Common myeloid progenitor, CD34-positive (primary cell): Measurements from ENCODE around the gene RBPMS2.

ENCODE experiments used
- CTCF ChIA-PET: fragments of 350-600 bp; sonication (Branson Sonifier 250); formaldehyde crosslinking; loops from one replicate; lab custom pipeline; 2021; ENCODE audit warnings: antibody characterized with exemption; lab: Charles Lee
- POLR2A ChIA-PET: fragments of 350-600 bp; sonication (Branson Sonifier 250); formaldehyde crosslinking; loops from one replicate; lab custom pipeline; 2021; ENCODE audit warnings: antibody characterized with exemption; lab: Charles Lee
- DNase-seq, 3 donors: peaks; one replicate each; pipeline versions ENCODE4 v3.0.0 to v3.0.0-alpha.2; 2013
- H3K27ac ChIP-seq, 2 experiments: 1 replicate in 1 of 2; 2 replicates in 1 of 2; pipeline ENCODE4 v1.7.0; 2013; ENCODE audit warnings: inconsistent platforms in 2 of 2, low read length in 2 of 2, mild to moderate bottlenecking in 2 of 2, low read depth in 1 of 2, moderate library complexity in 1 of 2; ENCODE audit not compliant: severe bottlenecking in 2 of 2, insufficient read depth in 1 of 2, poor library complexity in 1 of 2
- H3K27me3 ChIP-seq, 5 experiments: replicated peaks in 2 of 5; 1 replicate in 3 of 5; 2 replicates in 2 of 5; pipeline versions ENCODE4 v1.6.1 to v1.7.0; 2013; ENCODE audit warnings: low read length in 4 of 5, mild to moderate bottlenecking in 2 of 5, moderate library complexity in 2 of 5, inconsistent platforms in 1 of 5; ENCODE audit not compliant: insufficient read depth in 5 of 5, control insufficient read depth in 4 of 5
- H3K36me3 ChIP-seq, 4 experiments: 1 replicate in 2 of 4; 2 replicates in 2 of 4; pipeline versions ENCODE4 v1.6.1 to v1.7.0; 2013; ENCODE audit warnings: low read length in 3 of 4, control low read depth in 1 of 4, mild to moderate bottlenecking in 1 of 4; ENCODE audit not compliant: control insufficient read depth in 4 of 4, insufficient read depth in 4 of 4
- H3K4me1 ChIP-seq, 4 experiments: 1 replicate in 3 of 4; 2 replicates in 1 of 4; pipeline versions ENCODE4 v1.6.1 to v1.7.1; 2013; ENCODE audit warnings: low read length in 3 of 4, mild to moderate bottlenecking in 3 of 4, control low read depth in 1 of 4, inconsistent platforms in 1 of 4, moderate library complexity in 1 of 4; ENCODE audit not compliant: control insufficient read depth in 4 of 4, insufficient read depth in 4 of 4; ENCODE audit errors: control extremely low read depth in 1 of 4
- H3K4me3 ChIP-seq, 7 experiments: 1 replicate in 4 of 7; 2 replicates in 3 of 7; pipeline versions ENCODE4 v1.5.1 to v1.7.0; 2013; ENCODE audit warnings: mild to moderate bottlenecking in 7 of 7, low read length in 6 of 7, moderate library complexity in 6 of 7, inconsistent platforms in 2 of 7, low read depth in 2 of 7, control low read depth in 1 of 7; ENCODE audit not compliant: insufficient read depth in 4 of 7, control insufficient read depth in 1 of 7; ENCODE audit errors: extremely low read depth in 1 of 7
- H3K9me3 ChIP-seq, 5 experiments: 1 replicate in 4 of 5; 2 replicates in 1 of 5; pipeline versions ENCODE4 v1.6.1 to v1.7.1; 2013; ENCODE audit warnings: low read length in 4 of 5, mild to moderate bottlenecking in 2 of 5, inconsistent platforms in 1 of 5, low read depth in 1 of 5, moderate library complexity in 1 of 5; ENCODE audit not compliant: control insufficient read depth in 4 of 5, insufficient read depth in 2 of 5; ENCODE audit errors: control extremely low read depth in 1 of 5
- WGBS: methylation state at CpG from one replicate; pipeline ENCODE4 v1.1.5; 2013; ENCODE audit not compliant: insufficient coverage; 5-methylcytosine and 5-hydroxymethylcytosine counted together

The RBPMS2 gene

DNA sequence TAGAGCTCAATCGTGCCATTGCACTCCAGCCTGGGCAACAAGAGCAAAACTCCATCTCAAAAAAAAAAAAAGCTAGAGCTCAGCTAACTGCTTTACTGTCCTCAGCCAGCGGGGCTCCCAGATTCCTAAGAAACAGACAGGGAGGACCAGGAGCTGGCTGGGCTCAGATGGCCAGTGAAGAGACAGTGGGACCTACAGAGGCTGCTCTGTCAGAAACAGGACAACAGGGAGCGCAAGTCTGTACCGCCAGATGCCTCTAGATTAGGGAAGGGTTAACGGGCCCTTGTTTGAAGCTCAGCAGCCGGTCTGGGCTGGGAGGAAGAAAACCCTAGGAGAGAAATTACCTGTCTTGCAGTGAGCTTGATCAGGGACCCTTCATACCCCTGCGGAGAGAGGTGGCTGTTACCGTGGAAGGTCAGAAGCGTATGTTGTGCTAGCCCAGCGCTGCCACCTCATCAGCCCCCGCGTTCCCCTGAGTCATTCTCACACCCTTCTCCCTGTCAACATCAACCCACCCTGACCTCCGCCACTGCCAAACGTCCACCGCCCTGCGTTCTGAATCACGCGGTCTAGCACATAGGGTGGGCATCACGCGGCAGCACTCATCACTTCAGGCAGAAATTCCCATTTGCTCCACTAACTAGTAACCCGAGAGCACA lies 25.3 kb downstream of the RBPMS2 start:
- Histone ChIP-seq H3K36me3 (no peaks in the 10 kb centered on the region), H3K27me3 (peaks cover 0 to 4% (median 0%) of the 10 kb centered on the region in 5 experiments), H3K4me1 (peaks cover 3 to 16% (median 13%) of the 10 kb centered on the region in 4 experiments), H3K4me3 (no peak overlapping the region), H3K9me3 (no peaks in the 10 kb centered on the region), H3K27ac (no peak overlapping the region)
- ChIA-PET CTCF (interaction anchor here (0.6 to 1.6 kb wide), 5 partner anchors 14 to 59 kb away, joined by 3 to 4 read pairs (median 3); no protein-coding TSS in a partner anchor), POLR2A (no interaction called here)
- WGBS, result 83% methylated on average over 21 of the region's 21 CpGs
- no peak for DNase-seq

DNA sequence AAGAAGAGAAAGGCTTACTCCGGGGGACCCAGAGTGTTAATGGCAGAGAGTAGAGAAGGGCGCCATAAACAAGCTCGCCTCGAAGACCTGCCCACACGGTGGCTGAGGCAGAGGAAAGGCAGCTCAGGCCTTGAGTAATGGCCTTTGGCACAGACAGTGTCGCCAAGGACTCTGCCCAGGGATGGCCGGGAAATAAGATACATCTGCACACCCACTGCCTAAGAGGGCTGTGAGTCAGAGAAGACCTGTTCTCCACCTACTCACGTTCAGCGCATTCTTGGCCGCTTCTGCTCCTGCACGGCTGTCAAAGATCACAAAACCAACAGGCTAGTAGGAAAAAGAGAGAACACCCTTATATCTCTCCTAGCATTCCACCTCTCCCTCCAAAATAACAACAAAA lies 26.2 kb downstream of the RBPMS2 start:
- Histone ChIP-seq H3K4me3 (no peak overlapping the region), H3K27ac (no peak overlapping the region), H3K9me3 (no peaks in the 10 kb centered on the region), H3K36me3 (no peaks in the 10 kb centered on the region), H3K4me1 (peaks cover 3 to 16% (median 13%) of the 10 kb centered on the region in 4 experiments), H3K27me3 (peaks cover 0 to 4% (median 0%) of the 10 kb centered on the region in 5 experiments)
- CTCF ChIA-PET, result interaction anchor here (0.5 to 1.8 kb wide), 5 partner anchors 13 to 216 kb away, joined by 3 read pairs; no protein-coding TSS in a partner anchor
- POLR2A ChIA-PET, result interaction anchor here (1.0 kb wide), 1 partner anchor 34 kb away, joined by 3 read pairs; no protein-coding TSS in a partner anchor
- DNase-seq, result no peak
- WGBS, result 98% methylated on average over 9 of the region's 11 CpGs

DNA sequence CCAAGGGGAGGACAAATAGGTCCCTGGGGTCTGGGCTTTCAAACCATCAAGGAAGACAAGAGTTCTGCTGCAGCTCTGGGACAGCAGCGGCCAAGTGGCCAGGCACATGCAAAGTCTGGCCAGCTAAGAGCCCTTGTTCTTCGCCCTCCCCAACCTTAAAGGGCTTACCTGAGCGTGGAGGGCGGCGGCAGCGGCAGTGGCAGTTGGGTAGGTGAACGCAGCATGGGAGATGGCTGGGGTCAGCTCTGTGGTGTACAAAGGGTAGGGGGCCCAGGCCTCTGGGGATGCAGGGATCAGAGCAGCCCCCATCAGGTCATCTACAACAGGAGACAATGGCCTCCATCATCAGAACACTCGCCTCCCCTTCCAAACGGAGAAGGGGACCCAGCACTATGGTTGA lies 27.1 kb downstream of the RBPMS2 start:
- no peak for DNase-seq
- Histone ChIP-seq H3K9me3 (no peaks in the 10 kb centered on the region), H3K27ac (no peak overlapping the region), H3K36me3 (no peaks in the 10 kb centered on the region), H3K4me3 (no peak overlapping the region), H3K4me1 (peaks cover 3 to 16% (median 13%) of the 10 kb centered on the region in 4 experiments), H3K27me3 (peaks cover 0 to 4% (median 0%) of the 10 kb centered on the region in 5 experiments)
- ChIA-PET POLR2A (no interaction called here), CTCF (interaction anchor here (1.1 to 1.8 kb wide), 4 partner anchors 11 to 61 kb away, joined by 3 read pairs; no protein-coding TSS in a partner anchor)
- WGBS, result over 99% methylated on average over 9 of the region's 9 CpGs

DNA sequence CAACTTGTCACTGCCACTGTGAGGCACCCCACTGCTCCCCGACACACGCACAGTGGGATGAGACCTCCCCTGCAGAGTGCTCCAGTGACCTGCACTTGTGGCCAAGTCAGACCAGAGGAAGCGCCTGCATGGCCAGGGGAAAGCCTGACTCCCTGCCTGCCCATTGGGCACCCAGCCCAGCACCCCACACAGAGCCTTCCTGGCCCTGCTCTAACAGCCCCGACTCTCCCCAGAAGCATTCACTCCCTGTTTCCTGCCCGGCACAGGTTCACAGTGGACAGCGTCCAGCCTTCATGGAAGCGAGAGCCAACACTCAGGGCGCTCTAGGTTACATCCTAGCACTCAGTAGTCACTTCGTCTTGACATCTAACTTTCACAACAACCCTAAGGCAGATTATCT lies 27.8 kb downstream of the RBPMS2 start:
- WGBS, result 98% methylated on average over 7 of the region's 9 CpGs
- Histone ChIP-seq H3K36me3 (no peaks in the 10 kb centered on the region), H3K4me3 (no peak overlapping the region), H3K4me1 (peaks cover 3 to 16% (median 13%) of the 10 kb centered on the region in 4 experiments), H3K27me3 (peaks cover 0 to 4% (median 0%) of the 10 kb centered on the region in 5 experiments), H3K9me3 (no peaks in the 10 kb centered on the region), H3K27ac (no peak overlapping the region)
- no peak for DNase-seq
- ChIA-PET CTCF (interaction anchor here (1.5 to 1.8 kb wide), 3 partner anchors 19 to 66 kb away, joined by 3 read pairs; no protein-coding TSS in a partner anchor), POLR2A (no interaction called here)

DNA sequence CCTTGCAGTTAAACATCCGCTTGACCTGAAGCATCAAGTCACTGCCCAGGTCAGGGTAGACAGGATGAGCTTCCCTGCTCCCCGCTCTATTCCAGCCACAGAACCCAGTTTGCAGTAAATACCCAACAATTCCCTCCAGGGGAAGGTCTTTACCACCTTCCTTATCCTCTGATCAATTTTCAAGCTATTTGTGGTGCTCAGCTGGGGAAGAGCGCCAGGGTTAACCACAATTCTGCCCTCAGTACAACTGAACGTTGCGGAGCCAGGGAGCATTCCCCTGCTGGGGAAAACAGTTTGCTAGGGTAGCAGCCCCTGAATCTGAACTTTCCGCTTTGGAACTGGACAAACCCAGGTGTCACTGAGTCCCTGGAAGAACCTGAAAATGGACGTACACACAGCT lies 28.5 kb downstream of the RBPMS2 start:
- H3K36me3 ChIP-seq, result no peaks in the 10 kb centered on the region
- H3K4me3 ChIP-seq, result no peak overlapping the region
- no peak overlapping the region for H3K27ac ChIP-seq
- H3K27me3 ChIP-seq, result peaks cover 0 to 4% (median 0%) of the 10 kb centered on the region in 5 experiments
- peak; percentile 23 to 44 (median 39) for DNase-seq
- ChIA-PET POLR2A (no interaction called here), CTCF (interaction anchor here (0.6 to 1.5 kb wide), 5 partner anchors 13 to 345 kb away, joined by 3 to 4 read pairs (median 3); no protein-coding TSS in a partner anchor)
- H3K4me1 ChIP-seq, result peaks cover 3 to 16% (median 13%) of the 10 kb centered on the region in 4 experiments
- no peaks in the 10 kb centered on the region for H3K9me3 ChIP-seq
- 58% methylated on average over 7 of the region's 7 CpGs for WGBS

DNA sequence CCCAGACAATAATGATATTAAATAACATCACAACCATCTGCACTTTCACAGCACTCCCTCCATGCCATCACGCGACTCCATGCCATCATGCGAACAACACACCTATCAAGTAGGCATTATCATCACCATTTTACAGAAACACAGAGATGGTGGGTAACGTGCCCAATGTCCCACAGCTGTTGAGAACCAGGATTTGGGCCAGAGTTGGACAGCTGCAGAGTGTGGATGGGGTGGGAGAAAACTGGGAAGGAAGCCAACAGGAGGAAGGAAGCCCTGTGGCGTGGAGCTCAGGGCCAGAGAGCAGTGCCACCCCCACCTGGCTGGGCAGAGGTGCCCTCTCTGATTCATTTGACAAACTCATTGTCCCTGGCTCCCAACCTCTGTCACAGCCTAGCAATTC lies 29.0 kb downstream of the RBPMS2 start:
- 83% methylated on average over 5 of the region's 5 CpGs for WGBS
- POLR2A ChIA-PET, result no interaction called here
- Histone ChIP-seq H3K4me3 (no peak overlapping the region), H3K27ac (no peak overlapping the region), H3K36me3 (no peaks in the 10 kb centered on the region), H3K9me3 (no peaks in the 10 kb centered on the region), H3K27me3 (peaks cover 0 to 4% (median 0%) of the 10 kb centered on the region in 5 experiments), H3K4me1 (peaks cover 3 to 16% (median 13%) of the 10 kb centered on the region in 4 experiments)
- no peak for DNase-seq
- CTCF ChIA-PET, result interaction anchor here (0.7 to 1.5 kb wide), 4 partner anchors 13 to 64 kb away, joined by 3 to 4 read pairs (median 3); no protein-coding TSS in a partner anchor

DNA sequence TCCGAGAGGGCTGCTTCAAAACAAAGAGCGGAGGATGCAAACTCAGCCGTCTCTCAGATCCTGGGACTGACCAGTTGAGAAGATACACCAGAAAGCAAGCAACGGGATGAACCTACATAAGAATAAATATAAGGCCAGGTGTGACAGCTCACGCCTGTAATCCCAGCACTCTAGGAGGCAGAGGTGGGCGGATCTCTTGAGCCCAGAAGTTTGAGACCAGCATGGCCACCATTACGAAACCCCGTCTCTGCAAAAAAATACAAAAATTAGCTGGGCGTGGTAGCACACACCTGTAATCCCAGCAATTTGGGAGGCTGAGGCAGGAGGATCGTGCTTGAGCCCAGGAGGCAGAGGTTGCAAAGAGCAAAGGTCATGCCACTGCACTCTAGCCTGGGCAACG lies 31.7 kb downstream of the RBPMS2 start:
- Histone ChIP-seq H3K36me3 (no peaks in the 10 kb centered on the region), H3K4me3 (no peak overlapping the region), H3K9me3 (no peaks in the 10 kb centered on the region), H3K27ac (no peak overlapping the region), H3K27me3 (peaks cover 0 to 2% (median 0%) of the 10 kb centered on the region in 5 experiments), H3K4me1 (peaks cover 3 to 22% (median 15%) of the 10 kb centered on the region in 4 experiments)
- over 99% methylated on average over 10 of the region's 11 CpGs for WGBS
- POLR2A ChIA-PET, result no interaction called here
- DNase-seq, result no peak
- CTCF ChIA-PET, result interaction anchor here (1.6 to 1.9 kb wide), 2 partner anchors 57 to 66 kb away, joined by 4 to 6 read pairs; no protein-coding TSS in a partner anchor
